C4-2B (cell line): ENCODE data around the gene KCNK3.

Experiments
- ZFX ChIP-seq: fragments of 450-650 bp; IDR thresholded peaks from 2 replicates; pipeline ENCODE4 v1.6.1; 2017
- TF ChIP-seq, protein P1 (sequence below): fragments of 450-650 bp; conservative IDR thresholded peaks from 2 replicates; pipeline ENCODE4 v1.5.1; 2017; ENCODE audit warnings: mild to moderate bottlenecking

GRCh38 chr2:26654061-26654340 is 38.5 kb upstream of the KCNK3 start:
- TF ChIP-seq, protein P1, sequence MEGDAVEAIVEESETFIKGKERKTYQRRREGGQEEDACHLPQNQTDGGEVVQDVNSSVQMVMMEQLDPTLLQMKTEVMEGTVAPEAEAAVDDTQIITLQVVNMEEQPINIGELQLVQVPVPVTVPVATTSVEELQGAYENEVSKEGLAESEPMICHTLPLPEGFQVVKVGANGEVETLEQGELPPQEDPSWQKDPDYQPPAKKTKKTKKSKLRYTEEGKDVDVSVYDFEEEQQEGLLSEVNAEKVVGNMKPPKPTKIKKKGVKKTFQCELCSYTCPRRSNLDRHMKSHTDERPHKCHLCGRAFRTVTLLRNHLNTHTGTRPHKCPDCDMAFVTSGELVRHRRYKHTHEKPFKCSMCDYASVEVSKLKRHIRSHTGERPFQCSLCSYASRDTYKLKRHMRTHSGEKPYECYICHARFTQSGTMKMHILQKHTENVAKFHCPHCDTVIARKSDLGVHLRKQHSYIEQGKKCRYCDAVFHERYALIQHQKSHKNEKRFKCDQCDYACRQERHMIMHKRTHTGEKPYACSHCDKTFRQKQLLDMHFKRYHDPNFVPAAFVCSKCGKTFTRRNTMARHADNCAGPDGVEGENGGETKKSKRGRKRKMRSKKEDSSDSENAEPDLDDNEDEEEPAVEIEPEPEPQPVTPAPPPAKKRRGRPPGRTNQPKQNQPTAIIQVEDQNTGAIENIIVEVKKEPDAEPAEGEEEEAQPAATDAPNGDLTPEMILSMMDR: no peak
- no peak for TF ChIP-seq ZFX
